GM23248 (cell line): Measurements from ENCODE around the gene TBC1D22A. TPM values are rescaled to one million over a fixed set of nuclear protein-coding genes. Genes with fewer than 3 reads are reported as not detected.

Source experiments
- DNase-seq: peaks from one replicate; pipeline ENCODE4 v3.0.0-alpha.2; 2015
- H2AFZ ChIP-seq: fragments of 200-600 bp; sonication (generic); 2 replicates; pipeline ENCODE4 v1.6.1; 2016; ENCODE audit warnings: antibody characterized with exemption
- H3F3A ChIP-seq: fragments of 200-600 bp; sonication (generic); 2 replicates; pipeline ENCODE4 v1.6.1; 2016; ENCODE audit warnings: mild to moderate bottlenecking, antibody characterized with exemption, mixed run types; ENCODE audit not compliant: insufficient read depth
- H3K27ac ChIP-seq: fragments of 200-600 bp; sonication (generic); 2 replicates; pipeline ENCODE4 v1.5.1; 2016; ENCODE audit warnings: mild to moderate bottlenecking
- H3K27me3 ChIP-seq: fragments of 200-600 bp; sonication (generic); replicated peaks from 2 replicates; pipeline ENCODE4 v1.6.1; 2016; ENCODE audit warnings: mild to moderate bottlenecking; ENCODE audit not compliant: insufficient read depth
- H3K36me3 ChIP-seq: fragments of 200-600 bp; sonication (generic); 2 replicates; pipeline ENCODE4 v1.6.1; 2016; ENCODE audit warnings: low read depth, mild to moderate bottlenecking
- H3K4me1 ChIP-seq: fragments of 200-600 bp; sonication (generic); 2 replicates; pipeline ENCODE4 v1.6.1; 2016; ENCODE audit warnings: mild to moderate bottlenecking; ENCODE audit not compliant: insufficient read depth
- H3K4me2 ChIP-seq: fragments of 200-600 bp; sonication (generic); one replicate; pipeline ENCODE4 v1.6.1; 2016; ENCODE audit warnings: mild to moderate bottlenecking; ENCODE audit not compliant: unreplicated experiment
- H3K4me3 ChIP-seq: fragments of 200-600 bp; sonication (generic); 2 replicates; pipeline ENCODE4 v1.5.1; 2016; ENCODE audit warnings: mild to moderate bottlenecking
- H3K79me2 ChIP-seq: fragments of 200-600 bp; sonication (generic); 2 replicates; pipeline ENCODE4 v1.6.1; 2016; ENCODE audit warnings: mild to moderate bottlenecking; ENCODE audit not compliant: insufficient read depth
- H3K9ac ChIP-seq: fragments of 200-600 bp; sonication (generic); 2 replicates; pipeline ENCODE4 v1.6.1; 2016; ENCODE audit warnings: mild to moderate bottlenecking
- H3K9me2 ChIP-seq: fragments of 200-600 bp; sonication (generic); 2 replicates; pipeline ENCODE4 v1.6.1; 2016; ENCODE audit warnings: mixed run types, mild to moderate bottlenecking, moderate library complexity; ENCODE audit not compliant: insufficient read depth
- H3K9me3 ChIP-seq: fragments of 200-600 bp; sonication (generic); one replicate; pipeline ENCODE4 v1.6.1; 2017; ENCODE audit warnings: low read depth
- H4K20me1 ChIP-seq: fragments of 200-600 bp; sonication (generic); 2 replicates; pipeline ENCODE4 v1.6.0; 2016; ENCODE audit not compliant: insufficient read depth
- EZH2 ChIP-seq: fragments of 200-600 bp; sonication (generic); IDR thresholded peaks from 2 replicates; pipeline ENCODE4 v1.6.1; 2018; ENCODE audit warnings: antibody characterized with exemption, mild to moderate bottlenecking; ENCODE audit not compliant: insufficient read depth, poor library complexity, severe bottlenecking
- EZH2phosphoT487 ChIP-seq: fragments of 200-600 bp; sonication (generic); IDR thresholded peaks from 2 replicates; pipeline ENCODE4 v1.6.1; 2018; ENCODE audit warnings: antibody characterized with exemption, moderate library complexity, mild to moderate bottlenecking, low read depth; ENCODE audit not compliant: insufficient read depth
- WGBS, 2 experiments: methylation state at CpG; one replicate each; pipeline ENCODE4 v1.1.6; 2015 to 2017; ENCODE audit warnings: low lambda C conversion rate in 2 of 2, low coverage in 1 of 2; ENCODE audit errors: missing lambda C conversion rate in 2 of 2; 5-methylcytosine and 5-hydroxymethylcytosine counted together
- in situ Hi-C: fragments of 300-500 bp; cut with MboI; formaldehyde crosslinking; loops from 2 replicates; pipeline ENCODE4 v1.15.0; 2020
- polyA plus RNA-seq: library from polyadenylated mRNA; unstranded; fragments of >200 nt; fragmentation: Nextera tagmentation; extraction: Ambion mirVana; gene quantifications from 2 replicates; pipeline ENCODE4 v1.2.1, GENCODE V29; 2016
- total RNA-seq: library from RNA; depleted of rRNA; stranded (reverse); fragments of >200 nt; shearing (Covaris generic); gene quantifications from 2 replicates; pipeline ENCODE4 v1.2.3, GENCODE V29; 2014

The TBC1D22A gene
- total and polyA plus RNA-seq, 2 experiments from 2014 or later: 12.3 to 16.9 TPM

DNA sequence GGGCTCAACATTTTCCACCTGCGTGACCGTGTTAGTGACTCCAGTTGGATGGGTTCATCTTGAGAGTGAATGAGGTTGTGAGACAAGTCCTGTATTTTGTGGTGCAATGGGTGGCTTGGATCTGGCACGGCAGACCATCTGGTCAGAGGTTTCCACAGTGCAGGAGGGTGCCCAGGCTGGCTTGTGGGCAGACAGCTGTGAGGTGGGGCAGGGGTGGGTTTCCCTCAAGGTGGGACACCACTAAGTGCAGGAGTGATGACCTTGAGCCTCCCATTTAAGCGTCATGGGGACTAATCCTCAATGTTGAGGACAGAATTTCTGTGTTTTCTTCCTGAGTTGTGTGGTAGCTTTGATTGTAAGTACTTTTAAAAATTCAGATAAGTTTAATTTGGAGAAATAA, 220.6 kb downstream of the TBC1D22A start:
- Histone ChIP-seq H3K9me2 (no peaks in the 10 kb centered on the region), H3K27ac (no peak overlapping the region), H3K9me3 (no peaks in the 10 kb centered on the region), H3K27me3 (no peaks in the 10 kb centered on the region), H3K9ac (no peak overlapping the region), H4K20me1 (no peaks in the 10 kb centered on the region), H3K4me1 (peaks cover 24% of the 10 kb centered on the region), H3K36me3 (no peaks in the 10 kb centered on the region; the same call in 1 of the 2 replicates), H3K4me3 (no peak overlapping the region), H3K79me2 (no peaks in the 10 kb centered on the region), H2AFZ (no peak overlapping the region), H3F3A (peaks cover 22% of the 10 kb centered on the region), H3K4me2 (no peak overlapping the region)
- in situ Hi-C loops: no loop called here
- no peak for DNase-seq
- 100% methylated on average over 4 of the region's 4 CpGs for WGBS, 2 experiments
- no peak for TF ChIP-seq EZH2phosphoT487
- no peak for TF ChIP-seq EZH2

GRCh38 chr22:46984751-46985506, 222.5 kb downstream of the TBC1D22A start:
- peaks cover 22% of the 10 kb centered on the region for H3F3A ChIP-seq
- no peaks in the 10 kb centered on the region for H3K79me2 ChIP-seq
- H4K20me1 ChIP-seq: no peaks in the 10 kb centered on the region
- H3K27ac ChIP-seq: peak overlapping the region; percentile 54
- no peak for TF ChIP-seq EZH2phosphoT487
- TF ChIP-seq EZH2: no peak
- H3K9ac ChIP-seq: 0 out of 2 replicates have a peak overlapping the region, but pooled peaks have one; percentile 7
- no peaks in the 10 kb centered on the region for H3K9me2 ChIP-seq
- no peaks in the 10 kb centered on the region for H3K9me3 ChIP-seq
- in situ Hi-C loops: no loop called here
- peaks cover 24% of the 10 kb centered on the region for H3K4me1 ChIP-seq
- DNase-seq: peak; percentile 92
- no peaks in the 10 kb centered on the region for H3K27me3 ChIP-seq
- 67 to 69% methylated on average over 15 to 16 of the region's 16 CpGs for whole genome bisulfite sequencing, 2 experiments
- no peak overlapping the region for H2AFZ ChIP-seq
- no peak overlapping the region for H3K4me3 ChIP-seq
- no peaks in the 10 kb centered on the region for H3K36me3 ChIP-seq
- H3K4me2 ChIP-seq: peak overlapping the region; percentile 2

GRCh38 chr22:46985507-46985882, 223.0 kb downstream of the TBC1D22A start:
- Histone ChIP-seq H4K20me1 (no peaks in the 10 kb centered on the region), H3K9me3 (no peaks in the 10 kb centered on the region), H3K27ac (no peak overlapping the region), H3K4me2 (peak overlapping the region; percentile 2), H3K79me2 (no peaks in the 10 kb centered on the region), H3K4me1 (peaks cover 24% of the 10 kb centered on the region), H3K9ac (no peak overlapping the region), H3K9me2 (no peaks in the 10 kb centered on the region), H3F3A (peaks cover 22% of the 10 kb centered on the region), H3K4me3 (no peak overlapping the region), H2AFZ (no peak overlapping the region), H3K36me3 (no peaks in the 10 kb centered on the region), H3K27me3 (no peaks in the 10 kb centered on the region)
- no peak for DNase-seq
- TF ChIP-seq EZH2phosphoT487: no peak
- no peak for TF ChIP-seq EZH2
- WGBS, 2 experiments: 73 to 82% methylated on average over 8 of the region's 8 CpGs
- in situ Hi-C loops: no loop called here

DNA sequence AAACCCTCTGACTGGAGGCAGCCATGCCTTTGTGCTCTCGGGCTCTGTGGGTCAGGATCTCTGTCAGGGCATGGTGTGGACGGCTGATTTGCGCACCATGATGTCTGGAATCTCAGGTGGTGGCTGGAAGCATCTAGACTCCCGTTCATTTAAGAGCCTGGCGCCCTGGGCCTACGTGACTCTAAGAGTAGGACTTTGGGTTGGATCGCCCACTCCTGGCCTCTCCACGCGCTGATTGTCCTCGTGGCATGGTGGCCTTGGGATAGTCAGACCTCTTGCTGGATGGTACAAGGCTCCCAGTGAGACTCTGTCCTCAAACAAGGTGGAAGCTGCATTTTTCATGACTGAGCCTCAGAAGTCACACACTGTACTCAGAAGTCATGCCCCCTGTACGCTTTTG, 224.3 kb downstream of the TBC1D22A start:
- no peaks in the 10 kb centered on the region for H4K20me1 ChIP-seq
- no peak overlapping the region for H3K4me3 ChIP-seq
- H3K4me2 ChIP-seq: no peak overlapping the region
- no peak overlapping the region for H3K9ac ChIP-seq
- H3K9me2 ChIP-seq: no peaks in the 10 kb centered on the region
- peaks cover 22% of the 10 kb centered on the region for H3F3A ChIP-seq
- no peak overlapping the region for H3K27ac ChIP-seq
- H3K79me2 ChIP-seq: no peaks in the 10 kb centered on the region
- TF ChIP-seq EZH2phosphoT487 (no peak), EZH2 (no peak)
- no peaks in the 10 kb centered on the region for H3K36me3 ChIP-seq
- in situ Hi-C loops: no loop called here
- H3K9me3 ChIP-seq: no peaks in the 10 kb centered on the region
- H2AFZ ChIP-seq: no peak overlapping the region
- H3K4me1 ChIP-seq: peaks cover 24% of the 10 kb centered on the region
- 99% methylated on average over 11 of the region's 11 CpGs for WGBS, 2 experiments
- no peak for DNase-seq
- no peaks in the 10 kb centered on the region for H3K27me3 ChIP-seq
